Measurements from ENCODE around the gene NECTIN2.
"Not testable (repeated sequence)": the region's sequence is repeated elsewhere in the genome, so short reads cannot be mapped to it uniquely, and the experiment has no call there.

The NECTIN2 gene

GRCh38 chr19:44878120-44878865 is 32.2 kb downstream of the NECTIN2 start:
- TF ChIP-seq, protein P1, sequence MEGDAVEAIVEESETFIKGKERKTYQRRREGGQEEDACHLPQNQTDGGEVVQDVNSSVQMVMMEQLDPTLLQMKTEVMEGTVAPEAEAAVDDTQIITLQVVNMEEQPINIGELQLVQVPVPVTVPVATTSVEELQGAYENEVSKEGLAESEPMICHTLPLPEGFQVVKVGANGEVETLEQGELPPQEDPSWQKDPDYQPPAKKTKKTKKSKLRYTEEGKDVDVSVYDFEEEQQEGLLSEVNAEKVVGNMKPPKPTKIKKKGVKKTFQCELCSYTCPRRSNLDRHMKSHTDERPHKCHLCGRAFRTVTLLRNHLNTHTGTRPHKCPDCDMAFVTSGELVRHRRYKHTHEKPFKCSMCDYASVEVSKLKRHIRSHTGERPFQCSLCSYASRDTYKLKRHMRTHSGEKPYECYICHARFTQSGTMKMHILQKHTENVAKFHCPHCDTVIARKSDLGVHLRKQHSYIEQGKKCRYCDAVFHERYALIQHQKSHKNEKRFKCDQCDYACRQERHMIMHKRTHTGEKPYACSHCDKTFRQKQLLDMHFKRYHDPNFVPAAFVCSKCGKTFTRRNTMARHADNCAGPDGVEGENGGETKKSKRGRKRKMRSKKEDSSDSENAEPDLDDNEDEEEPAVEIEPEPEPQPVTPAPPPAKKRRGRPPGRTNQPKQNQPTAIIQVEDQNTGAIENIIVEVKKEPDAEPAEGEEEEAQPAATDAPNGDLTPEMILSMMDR (IDR thresholded peaks at IDR 0.05; ENCODE audit: extremely low read depth, missing control alignments): no peak

DNA sequence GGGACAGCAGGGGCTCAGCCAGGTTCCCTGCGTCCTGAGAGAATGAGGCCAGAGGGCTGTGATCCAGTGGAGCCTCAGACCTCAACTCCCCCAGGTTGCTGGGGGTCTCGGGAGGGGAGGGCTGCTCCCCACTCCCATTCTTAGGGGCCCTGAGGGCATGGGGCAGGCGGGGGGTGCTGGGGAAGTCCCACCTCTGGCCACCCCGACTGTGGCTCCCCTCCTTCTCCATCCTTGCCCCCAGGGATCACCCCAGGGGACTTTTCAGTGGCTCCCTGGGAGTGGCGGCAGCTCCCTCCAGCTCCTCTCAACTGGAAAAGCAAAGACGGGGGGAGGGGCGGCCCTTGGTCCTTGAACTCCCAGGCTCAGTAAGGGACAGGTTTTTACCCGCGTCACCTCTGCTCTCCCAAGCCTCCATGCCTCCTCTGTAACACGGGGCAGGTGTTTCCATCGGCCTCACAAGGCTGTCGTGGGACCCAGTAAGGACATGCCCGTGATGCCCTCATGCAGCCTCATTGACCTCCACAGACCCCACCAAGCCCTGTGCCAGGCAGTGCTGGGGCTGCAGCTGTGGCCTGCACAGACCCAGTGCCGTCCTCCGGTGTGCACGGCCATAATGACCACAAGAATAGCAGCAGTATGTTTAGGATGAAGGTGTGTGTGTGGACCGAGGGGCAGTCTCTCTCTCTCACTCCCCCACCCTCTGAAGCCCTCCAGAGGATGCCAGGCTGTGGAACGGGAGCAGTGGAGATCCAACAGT is 33.4 kb downstream of the NECTIN2 start:
- TF ChIP-seq, protein P1 (IDR thresholded peaks at IDR 0.05; ENCODE audit: extremely low read depth, missing control alignments): no peak
- DNase-seq (ENCODE audit: low spot score): no peak

More at GRCh38 chr19:44878120-44878865, 32.2 kb downstream of the NECTIN2 start:
- DNase-seq (ENCODE audit: low spot score): no peak

- DNase-seq (ENCODE audit: low spot score): no peak
- TF ChIP-seq, protein P1 (IDR thresholded peaks at IDR 0.05; ENCODE audit: extremely low read depth, missing control alignments): no peak
Measured at GRCh38 chr19:44882063-44882462, 36.0 kb downstream of the NECTIN2 start.

DNA sequence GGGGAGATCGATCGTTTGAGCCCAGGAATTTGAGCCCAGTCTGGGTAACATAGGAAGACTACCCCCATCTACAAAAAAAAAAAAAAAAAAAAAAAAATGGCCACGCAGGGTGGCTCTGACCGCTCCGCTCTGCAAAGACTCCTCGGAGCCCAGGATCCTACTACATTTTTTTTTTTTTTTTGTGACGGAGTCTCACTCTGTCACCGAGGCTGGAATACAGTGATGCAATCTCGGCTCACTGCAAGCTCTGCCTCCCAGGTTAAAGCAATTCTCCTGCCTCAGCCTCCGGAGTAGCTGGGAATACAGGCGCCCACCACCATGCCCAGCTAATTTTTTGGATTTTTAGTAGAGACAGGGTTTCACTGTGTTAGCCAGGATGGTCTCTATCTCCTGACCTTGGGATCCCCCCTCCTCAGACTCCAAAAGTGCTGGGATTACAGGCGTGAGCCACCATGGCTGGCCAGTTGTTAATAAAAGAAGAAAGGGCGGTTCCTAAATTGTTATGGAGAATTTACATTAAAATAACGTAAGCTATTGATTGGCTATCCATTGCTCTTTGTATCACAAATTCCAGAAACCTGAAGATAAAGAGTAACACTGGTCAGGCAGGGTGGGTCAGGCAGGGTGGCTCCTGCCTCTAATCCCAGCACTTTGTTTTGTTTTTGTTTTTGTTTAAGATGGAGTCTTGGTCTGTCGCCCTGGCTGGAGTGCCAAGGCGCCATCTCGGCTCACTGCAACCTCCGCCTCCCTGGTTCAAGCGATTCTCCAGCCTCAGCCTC is 36.7 kb downstream of the NECTIN2 start:
- not testable (repeated sequence) for DNase-seq (ENCODE audit: low spot score)

DNA sequence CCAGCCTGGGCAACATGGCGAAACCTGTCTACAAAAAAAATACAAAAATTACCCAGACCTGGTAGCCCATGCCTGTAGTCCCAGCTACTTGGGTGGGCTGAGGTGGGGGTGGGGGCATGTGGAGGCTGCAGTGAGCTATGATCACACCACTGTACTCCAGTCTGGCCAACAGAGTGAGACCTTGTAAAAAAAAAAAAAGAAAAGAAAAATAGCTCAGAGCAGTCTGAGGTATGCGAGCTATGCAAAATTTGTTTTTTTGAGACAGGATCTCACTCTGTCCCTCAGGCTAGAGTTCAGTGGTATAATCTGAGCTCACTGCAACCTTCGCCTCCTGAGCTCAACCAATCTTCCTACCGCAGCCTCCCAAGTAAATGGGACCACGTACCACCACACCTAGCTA is 37.8 kb downstream of the NECTIN2 start:
- TF ChIP-seq, protein P1 (IDR thresholded peaks at IDR 0.05; ENCODE audit: extremely low read depth, missing control alignments): no peak
- no peak for DNase-seq (ENCODE audit: low spot score)

DNA sequence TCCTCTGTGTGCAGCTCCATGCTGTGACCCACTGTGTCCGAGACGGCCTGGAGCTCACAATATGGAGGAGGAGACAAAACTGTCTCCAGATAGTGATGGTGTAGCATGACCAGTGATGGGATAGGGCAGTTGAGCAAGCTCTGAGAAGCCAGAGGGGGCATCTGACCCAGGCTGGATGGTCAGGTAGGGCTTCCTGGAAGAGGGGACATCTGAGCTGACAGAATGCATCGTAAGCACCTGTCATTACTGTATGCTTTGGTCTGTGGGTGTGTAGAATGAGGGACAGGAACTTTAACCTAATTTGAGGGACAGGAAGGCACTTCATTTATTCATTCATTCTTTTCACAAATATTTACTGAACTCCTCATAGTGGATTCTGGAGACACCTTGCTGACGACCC is 38.5 kb downstream of the NECTIN2 start:
- TF ChIP-seq, protein P1 (IDR thresholded peaks at IDR 0.05; ENCODE audit: extremely low read depth, missing control alignments): no peak
- DNase-seq (ENCODE audit: low spot score): no peak

- TF ChIP-seq, protein P1 (IDR thresholded peaks at IDR 0.05; ENCODE audit: extremely low read depth, missing control alignments): no peak
- no peak for DNase-seq (ENCODE audit: low spot score)
Measured at GRCh38 chr19:44886141-44886540, 40.0 kb downstream of the NECTIN2 start.
